ENCODE measurements around the gene CORO2B. TPM values are rescaled to one million over a fixed set of nuclear protein-coding genes. Genes with fewer than 3 reads are reported as not detected.

The CORO2B gene
- total RNA-seq, 3 donors from 2014 or later: 1.3 to 4.7 (median 1.9) TPM

- intact Hi-C loops (cut with DNase I, micrococcal nuclease): loop anchor here in 1 of 2 donors (10.0 kb wide), 1 partner anchor 55 kb away; no protein-coding TSS in a partner anchor
- no peak for ATAC-seq
- Histone ChIP-seq H3K4me3 (no peak overlapping the region), H3K9me3 (no peaks in the 10 kb centered on the region), H3K36me3 (ENCODE audit: low read depth) (no peaks in the 10 kb centered on the region), H3K4me1 (ENCODE audit: low read depth) (no peaks in the 10 kb centered on the region)
- no peak for DNase-seq
- TF ChIP-seq CTCF (IDR thresholded peaks at IDR 0.05): no peak
Measured at GRCh38 chr15:68770216-68770615, 191.4 kb downstream of the CORO2B start.

GRCh38 chr15:68773036-68773435, 194.2 kb downstream of the CORO2B start:
- Histone ChIP-seq H3K36me3 (ENCODE audit: low read depth) (no peaks in the 10 kb centered on the region), H3K4me1 (ENCODE audit: low read depth) (no peaks in the 10 kb centered on the region), H3K4me3 (no peak overlapping the region), H3K9me3 (no peaks in the 10 kb centered on the region)
- intact Hi-C loops (cut with DNase I, micrococcal nuclease): loop anchor here in 1 of 2 donors (10.0 kb wide), 1 partner anchor 58 kb away; no protein-coding TSS in a partner anchor
- peak; percentile 82 for ATAC-seq
- DNase-seq: no peak
- no peak for TF ChIP-seq CTCF (IDR thresholded peaks at IDR 0.05)

- H3K36me3 ChIP-seq (ENCODE audit: low read depth): no peaks in the 10 kb centered on the region
- no peak for TF ChIP-seq CTCF (IDR thresholded peaks at IDR 0.05)
- ATAC-seq: no peak
- H3K4me3 ChIP-seq: no peak overlapping the region
- H3K4me1 ChIP-seq (ENCODE audit: low read depth): no peaks in the 10 kb centered on the region
- H3K9me3 ChIP-seq: no peaks in the 10 kb centered on the region
- intact Hi-C loops (cut with DNase I, micrococcal nuclease): loop anchor here in 1 of 2 donors (10.0 kb wide), 1 partner anchor 59 kb away; no protein-coding TSS in a partner anchor
- DNase-seq: no peak
Measured at GRCh38 chr15:68774120-68774519, 195.3 kb downstream of the CORO2B start.

DNA sequence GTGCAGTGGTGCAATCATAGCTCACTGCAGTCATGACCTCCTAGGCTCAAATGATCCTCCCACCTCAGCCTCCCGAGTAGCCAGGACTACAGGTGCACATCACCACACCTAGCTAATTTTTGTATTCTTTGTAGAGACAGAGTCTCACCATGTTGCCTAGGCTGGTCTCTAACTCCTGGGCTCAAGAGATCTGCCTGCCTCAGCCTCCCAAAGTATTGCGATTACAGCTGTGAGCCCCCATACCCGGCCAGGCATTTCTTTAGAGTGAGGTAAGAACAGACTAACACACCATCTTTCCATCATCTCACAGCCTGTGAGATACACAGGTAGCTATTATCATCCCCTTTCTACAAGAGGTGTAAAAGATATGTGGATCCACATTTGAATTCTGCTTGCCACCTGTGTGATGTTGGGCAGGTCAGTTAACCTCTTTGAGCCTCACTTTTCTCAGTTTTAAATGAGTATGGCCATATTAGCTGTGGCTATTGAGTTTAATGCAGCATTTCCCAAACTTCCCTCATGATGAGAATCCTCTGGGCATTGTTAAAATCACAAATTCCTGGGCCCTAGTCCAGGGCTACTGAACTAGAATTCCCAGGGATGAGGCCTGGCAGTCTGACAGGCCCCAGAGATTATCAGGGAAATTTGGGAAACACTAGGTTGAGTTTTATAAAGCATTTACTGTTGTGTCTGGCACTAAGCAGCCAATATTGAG, 195.9 kb downstream of the CORO2B start:
- intact Hi-C loops (cut with DNase I, micrococcal nuclease): loop anchor here in 1 of 2 donors (10.0 kb wide), 1 partner anchor 60 kb away; no protein-coding TSS in a partner anchor
- DNase-seq (no peak), ATAC-seq (no peak)
- Histone ChIP-seq H3K36me3 (ENCODE audit: low read depth) (no peaks in the 10 kb centered on the region), H3K9me3 (no peaks in the 10 kb centered on the region), H3K4me1 (ENCODE audit: low read depth) (no peaks in the 10 kb centered on the region), H3K4me3 (no peak overlapping the region)
- no peak for TF ChIP-seq CTCF (IDR thresholded peaks at IDR 0.05)

- DNase-seq (no peak), ATAC-seq (no peak)
- no peaks in the 10 kb centered on the region for H3K9me3 ChIP-seq
- TF ChIP-seq CTCF (IDR thresholded peaks at IDR 0.05): no peak
- no peak overlapping the region for H3K4me3 ChIP-seq
- intact Hi-C loops (cut with DNase I, micrococcal nuclease): loop anchor here in 1 of 2 donors (10.0 kb wide), 1 partner anchor 60 kb away; no protein-coding TSS in a partner anchor
- H3K4me1 ChIP-seq (ENCODE audit: low read depth): no peaks in the 10 kb centered on the region
- no peaks in the 10 kb centered on the region for H3K36me3 ChIP-seq (ENCODE audit: low read depth)
Measured at GRCh38 chr15:68775236-68775577, 196.4 kb downstream of the CORO2B start.

Measured in mucosa of descending colon (tissue), 3 donors.